HepG2 (cell line): Measurements from ENCODE around the gene MOGAT3. TPM values are rescaled to one million over a fixed set of nuclear protein-coding genes. Genes with fewer than 3 reads are reported as not detected.

Experiments used
- ATAC-seq: fragments of 200-7000 bp; cut with Tn5 transposase; 3 replicates; pipeline ENCODE4 v1.9.1; 2020; ENCODE audit warnings: mild to moderate bottlenecking, moderate library complexity
- BruUV-seq: library from RNA; stranded (reverse); fragments of 400-500 nt; replicated peaks from 2 replicates; lab custom pipeline; 2021; lab: Mats Ljungman, UMichigan
- CTCF ChIA-PET: fragments of 300-600 bp; formaldehyde crosslinking; extraction: SDS; loops from one replicate; lab custom pipeline; 2021; ENCODE audit warnings: low total read pairs, inconsistent platforms, low intra/inter-chr PET ratio; lab: Yijun Ruan, JAX
- POLR2A ChIA-PET: fragments of 350-600 bp; sonication (Branson Sonifier 250); formaldehyde crosslinking; loops from one replicate; lab custom pipeline; 2020; ENCODE audit warnings: antibody characterized with exemption, inconsistent platforms; lab: Yijun Ruan, JAX
- DNase-seq: peaks from one replicate; pipeline ENCODE4 v3.0.0-alpha.2; 2015; ENCODE audit warnings: low spot score
- FAIRE-seq: peaks from 3 replicates; lab custom pipeline; 2011; peaks lifted over from hg19 to GRCh38; lab: Jason Lieb, UNC
- H2AFZ ChIP-seq: one replicate; pipeline ENCODE4 v1.6.1; 2011; ENCODE audit warnings: low read length, inconsistent platforms
- H3K27ac ChIP-seq: fragments of 300-600 bp; 3 replicates; pipeline ENCODE4 v1.8.0; 2011; ENCODE audit warnings: mixed run types, mild to moderate bottlenecking, mixed read lengths, low read length, inconsistent platforms; ENCODE audit not compliant: insufficient read depth; ENCODE audit errors: extremely low read length
- H3K27me3 ChIP-seq, 2 experiments: fragments of 200-600 bp in 1 of 2; 2 replicates in 1 of 2; 3 replicates in 1 of 2; pipeline versions ENCODE4 v1.6.0 to v1.8.0; 2011; ENCODE audit warnings: low read length in 2 of 2, mild to moderate bottlenecking in 2 of 2, moderate library complexity in 2 of 2, inconsistent platforms in 1 of 2; ENCODE audit not compliant: insufficient read depth in 2 of 2, control insufficient read depth in 1 of 2
- H3K36me3 ChIP-seq, 2 experiments: fragments of 200-600 bp in 1 of 2; replicated peaks in 1 of 2; 2 replicates in 1 of 2; 3 replicates in 1 of 2; pipeline versions ENCODE4 v1.5.1 to v1.8.0; 2011; ENCODE audit warnings: low read length in 2 of 2, inconsistent platforms in 1 of 2; ENCODE audit not compliant: insufficient read depth in 2 of 2, control insufficient read depth in 1 of 2
- H3K4me1 ChIP-seq: 2 replicates; pipeline ENCODE4 v1.5.1; 2012; ENCODE audit warnings: low read length, inconsistent platforms; ENCODE audit not compliant: insufficient read depth
- H3K4me2 ChIP-seq: 2 replicates; pipeline ENCODE4 v1.6.0; 2011; ENCODE audit warnings: low read depth, low read length, inconsistent platforms
- H3K4me3 ChIP-seq, 3 experiments: fragments of 200-600 bp in 1 of 3; sonication (generic), shearing (Covaris generic) in 1 of 3; replicated peaks in 1 of 3; 2 replicates each; pipeline ENCODE4 v1.5.1; 2011 to 2016; ENCODE audit warnings: low read length in 3 of 3, inconsistent platforms in 2 of 3, low read depth in 2 of 3, mild to moderate bottlenecking in 2 of 3, control low read depth in 1 of 3, mixed read lengths in 1 of 3; ENCODE audit not compliant: insufficient read depth in 1 of 3
- H3K79me2 ChIP-seq: one replicate; pipeline ENCODE4 v1.6.1; 2011; ENCODE audit warnings: low read length, inconsistent platforms; ENCODE audit not compliant: insufficient read depth
- H3K9ac ChIP-seq: 2 replicates; pipeline ENCODE4 v1.6.0; 2011; ENCODE audit warnings: mild to moderate bottlenecking, low read depth, low read length, inconsistent platforms; ENCODE audit not compliant: insufficient read depth
- H3K9me3 ChIP-seq: 2 replicates; pipeline ENCODE4 v1.5.1; 2012; ENCODE audit warnings: mild to moderate bottlenecking, low read length
- H4K20me1 ChIP-seq: 2 replicates; pipeline ENCODE4 v1.6.0; 2011; ENCODE audit warnings: inconsistent platforms, mild to moderate bottlenecking, low read length, moderate library complexity; ENCODE audit not compliant: insufficient read depth
- AFF4 ChIP-seq: sonication (generic); formaldehyde crosslinking; IDR thresholded peaks from 2 replicates; pipeline ENCODE4 v1.4.0; 2020; ENCODE audit warnings: missing genetic modification reagents
- ELF4 ChIP-seq: sonication (generic); formaldehyde crosslinking; IDR thresholded peaks from 2 replicates; pipeline ENCODE4 v1.5.0; 2020; ENCODE audit warnings: missing genetic modification reagents, mild to moderate bottlenecking, moderate library complexity, borderline replicate concordance
- FOXA3 ChIP-seq: IDR thresholded peaks from 2 replicates; pipeline ENCODE4 v1.6.1; 2016; ENCODE audit warnings: missing genetic modification reagents, missing compliant biosample characterization
- HMG20B ChIP-seq: conservative IDR thresholded peaks from 2 replicates; pipeline ENCODE4 v1.6.1; 2016; ENCODE audit warnings: missing genetic modification reagents, missing compliant biosample characterization
- HOXA9 ChIP-seq: sonication (generic); formaldehyde crosslinking; IDR thresholded peaks from 2 replicates; pipeline ENCODE4 v1.8.1; 2022; ENCODE audit warnings: missing genetic modification reagents, mild to moderate bottlenecking, moderate library complexity, borderline replicate concordance
- KDM1A ChIP-seq: IDR thresholded peaks from 2 replicates; pipeline ENCODE4 v1.6.1; 2016; ENCODE audit warnings: missing compliant biosample characterization
- NR2F2 ChIP-seq: IDR thresholded peaks from 2 replicates; pipeline ENCODE4 v1.6.1; 2012; ENCODE audit warnings: low read depth, inconsistent platforms, borderline replicate concordance
- RBFOX2 ChIP-seq: fragments of 200-400 bp; formaldehyde crosslinking; IDR thresholded peaks from 2 replicates; pipeline ENCODE4 v1.6.1; 2017; ENCODE audit warnings: low read depth, mild to moderate bottlenecking, low read length
- SOX6 ChIP-seq, 2 experiments: fragments of 450-650 bp in 1 of 2; sonication (generic) in 1 of 2; formaldehyde crosslinking in 1 of 2; IDR thresholded peaks; 2 replicates each; pipeline versions ENCODE4 v1.4.0 to v1.6.1; 2017 to 2020; ENCODE audit warnings: antibody characterized with exemption in 1 of 2, mild to moderate bottlenecking in 1 of 2, missing genetic modification reagents in 1 of 2
- TOE1 ChIP-seq: sonication (generic); formaldehyde crosslinking; IDR thresholded peaks from 2 replicates; pipeline ENCODE4 v1.4.0; 2020; ENCODE audit warnings: mild to moderate bottlenecking, missing genetic modification reagents
- ZC3H13 ChIP-seq: sonication (generic); formaldehyde crosslinking; IDR thresholded peaks from 2 replicates; pipeline ENCODE4 v1.8.1; 2023; ENCODE audit warnings: mild to moderate bottlenecking, missing genetic modification reagents, moderate library complexity
- ZNF331 ChIP-seq: sonication (generic); formaldehyde crosslinking; IDR thresholded peaks from 2 replicates; pipeline ENCODE4 v1.4.0; 2020; ENCODE audit warnings: missing genetic modification reagents
- ZNF468 ChIP-seq: sonication (generic); formaldehyde crosslinking; IDR thresholded peaks from 2 replicates; pipeline ENCODE4 v1.8.0; 2022; ENCODE audit warnings: mild to moderate bottlenecking, moderate library complexity, missing genetic modification reagents
- ZNF580 ChIP-seq: IDR thresholded peaks from 2 replicates; pipeline ENCODE4 v1.6.1; 2016; ENCODE audit warnings: low read depth, borderline replicate concordance
- ZNF879 ChIP-seq: sonication (generic); formaldehyde crosslinking; IDR thresholded peaks from 2 replicates; pipeline ENCODE4 v1.8.1; 2023; ENCODE audit warnings: missing genetic modification reagents
- WGBS: methylation state at CpG from one replicate; pipeline ENCODE4 v1.1.6; 2017; ENCODE audit warnings: low lambda C conversion rate; 5-methylcytosine and 5-hydroxymethylcytosine counted together
- in situ Hi-C: cut with HindIII; loops from 2 replicates; pipeline ENCODE4 v1.10.0; 2017; ENCODE audit warnings: low pct_unique_long_range_greater_than_20kb; ENCODE audit not compliant: extremely low pct_ligation_motif_present
- intact Hi-C: fragments of 100-400 bp; cut with micrococcal nuclease; formaldehyde crosslinking; loops from one replicate; pipeline ENCODE4 v1.10.0; 2022; ENCODE audit not compliant: unreplicated experiment
- polyA plus RNA-seq, 8 experiments: library from polyadenylated mRNA; depleted of rRNA in 3 of 8; stranded (reverse) in 7 of 8; unstranded in 1 of 8; fragments of >200 nt; fragmentation: Illumina TruSeq in 4 of 8; extraction: Trizol in 4 of 8; gene quantifications; 2 replicates each; pipeline versions ENCODE4 v1.2.1 to v1.2.3, GENCODE V29; 2011 to 2016; ENCODE audit warnings: low read depth in 4 of 8, missing spikeins in 1 of 8, mixed read lengths in 1 of 8; ENCODE audit not compliant: insufficient read depth in 1 of 8
- total RNA-seq, 5 experiments: library from RNA; depleted of rRNA; stranded (reverse); fragments of >200 nt; fragmentation: Illumina TruSeq; extraction: Trizol; gene quantifications; 2 replicates each; pipeline ENCODE4 v1.2.3, GENCODE V29; 2016; ENCODE audit warnings: low read depth in 1 of 5

Gene MOGAT3
- total and polyA plus RNA-seq, 2 of the 13 experiments (the other 11 are each of a cell fraction or from before 2014, with no cell fraction given): 22.5 to 30.5 TPM

- WGBS: 97% methylated on average over 25 of the region's 27 CpGs
- in situ Hi-C loops: no loop called here
- no peak for TF ChIP-seq HMG20B (CRISPR knock-in tag)
- no peak for TF ChIP-seq ZNF580
- no peak for TF ChIP-seq HOXA9 (CRISPR knock-in tag)
- TF ChIP-seq ZNF468: no peak
- TF ChIP-seq RBFOX2: 0 out of 2 replicates have a peak, but pooled peaks have one; percentile 29
- Histone ChIP-seq H3K27ac (no peak overlapping the region), H3K4me2 (no peak overlapping the region), H3K9ac (no peak overlapping the region), H3K9me3 (no peaks in the 10 kb centered on the region), H3K27me3 (no peaks in the 10 kb centered on the region; a peak in 1 of 5 replicates), H3K36me3 (peaks cover 4 to 33% of the 10 kb centered on the region in 2 experiments; a peak in 4 of 5 replicates), H3K4me3 (no peak overlapping the region), H3K79me2 (peaks cover 17% of the 10 kb centered on the region), H3K4me1 (peaks cover 23% of the 10 kb centered on the region), H2AFZ (no peak overlapping the region), H4K20me1 (no peaks in the 10 kb centered on the region)
- CTCF ChIA-PET: no interaction called here
- DNase-seq (no peak), ATAC-seq (no peak), FAIRE-seq (no peak)
- POLR2A ChIA-PET: no interaction called here
- intact Hi-C loops: no loop called here
- BruUV-seq: no TSS peak
Observed at GRCh38 chr7:101222275-101222830, 21.5 kb upstream of the MOGAT3 start.

GRCh38 chr7:101220295-101220694 is 19.5 kb upstream of the MOGAT3 start:
- H3K79me2 ChIP-seq: peaks cover 29% of the 10 kb centered on the region
- 30% methylated on average over 5 of the region's 5 CpGs for WGBS
- BruUV-seq: no TSS peak
- DNase-seq: peak; percentile 82
- no peak for ATAC-seq
- H3K9ac ChIP-seq: no peak overlapping the region
- peak overlapping the region; percentile 84 for H3K27ac ChIP-seq
- in situ Hi-C loops: no loop called here
- H3K4me3 ChIP-seq: no peak overlapping the region
- CTCF ChIA-PET: no interaction called here
- no peaks in the 10 kb centered on the region for H3K9me3 ChIP-seq
- no peak overlapping the region for H2AFZ ChIP-seq
- POLR2A ChIA-PET: interaction anchor here (0.8 to 11.2 kb wide), 7 partner anchors 10 to 89 kb away, joined by 3 to 202 read pairs (median 6); partner anchors contain the start of genes CLDN15, FIS1 and MOGAT3
- peaks cover 37% of the 10 kb centered on the region for H3K4me1 ChIP-seq
- H3K27me3 ChIP-seq: no peaks in the 10 kb centered on the region; a peak in 1 of 5 replicates
- peaks cover 2 to 24% of the 10 kb centered on the region in 2 experiments; a peak in 4 of 5 replicates for H3K36me3 ChIP-seq
- H4K20me1 ChIP-seq: no peaks in the 10 kb centered on the region
- intact Hi-C loops: no loop called here
- peak overlapping the region; percentile 91; the same call in 1 of the 2 replicates for H3K4me2 ChIP-seq
- FAIRE-seq: peak; percentile 90
- TF ChIP-seq KDM1A (CRISPR knock-in tag) (0 out of 2 replicates have a peak, but pooled peaks have one; percentile 10), SOX6 (IDR thresholded peaks at IDR 0.05) (no peak), SOX6 (CRISPR knock-in tag; IDR thresholded peaks at IDR 0.05) (peak; percentile 75), TOE1 (CRISPR knock-in tag) (no peak), ZC3H13 (0 out of 2 replicates have a peak, but pooled peaks have one; percentile 22), ZNF879 (CRISPR knock-in tag) (no peak), ELF4 (CRISPR knock-in tag) (no peak), AFF4 (CRISPR knock-in tag) (no peak), ZNF331 (CRISPR knock-in tag) (peak; percentile 38; the same call in 1 of the 2 replicates), NR2F2 (peak; percentile 61), FOXA3 (peak; percentile 55)
